ENCODE measurements around the gene ADAMTSL1. TPM values are rescaled to one million over a fixed set of nuclear protein-coding genes. Genes with fewer than 3 reads are reported as not detected.

ADAMTSL1 gene
- total RNA-seq, 1 experiment from 2014 or later, result not detected

DNA sequence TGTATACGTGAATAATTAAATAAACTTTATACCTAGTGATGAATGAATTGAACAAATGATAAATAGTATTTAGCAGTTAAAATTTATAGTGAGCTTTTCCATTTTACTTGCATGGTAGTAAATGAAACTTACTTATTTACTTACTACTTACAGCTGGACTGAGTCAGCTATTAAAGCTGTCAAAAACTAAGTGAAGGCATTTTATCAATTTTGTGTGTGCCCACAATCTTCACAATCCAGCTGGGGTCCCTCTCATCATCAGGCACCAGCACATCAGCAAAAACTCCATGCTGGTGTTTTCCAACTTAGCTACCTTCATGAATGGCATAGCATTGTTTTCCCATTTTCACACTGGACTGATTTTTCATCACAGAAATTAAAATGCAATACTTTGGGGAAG, 478.0 kb downstream of the ADAMTSL1 start (continued):
- no peak for TF ChIP-seq REST (IDR thresholded peaks at IDR 0.05; ENCODE audit: low read depth)

GRCh38 chr9:18955626-18956025, 481.7 kb downstream of the ADAMTSL1 start:
- TF ChIP-seq ELF1 (IDR thresholded peaks at IDR 0.05; ENCODE audit: borderline replicate concordance, low read depth) (no peak), JUND (IDR thresholded peaks at IDR 0.05) (no peak), YY1 (IDR thresholded peaks at IDR 0.05; ENCODE audit: extremely low read depth, insufficient replicate concordance, low read depth, low read length) (no peak), ZBTB33 (IDR thresholded peaks at IDR 0.05; ENCODE audit: extremely low read depth, insufficient replicate concordance, low read length) (no peak), EZH2phosphoT487 (IDR thresholded peaks at IDR 0.05; ENCODE audit: borderline replicate concordance) (no peak), CBX3 (IDR thresholded peaks at IDR 0.05; ENCODE audit: low read depth) (no peak)
- ChIA-PET RAD21 (ENCODE audit: low non-redundant PET in 1 of 2, low total read pairs in 2 of 2, uncharacterized antibody in 2 of 2, unreplicated experiment in 2 of 2) (no interaction called here), POLR2A (no interaction called here), CTCF (no interaction called here)
- H3K4me1 ChIP-seq (ENCODE audit: control insufficient read depth in 1 of 2, insufficient read depth in 2 of 2, low read length in 2 of 2), result no peaks in the 10 kb centered on the region
- H3K9me3 ChIP-seq (ENCODE audit: control insufficient read depth in 1 of 2, insufficient read depth in 1 of 2, low read depth in 1 of 2, low read length in 2 of 2), result no peaks in the 10 kb centered on the region
- no peak overlapping the region for H3K27ac ChIP-seq (ENCODE audit: low read depth, low read length)
- no peak for DNase-seq (ENCODE audit: low read depth, low spot score)
- no peaks in the 10 kb centered on the region for H3K79me2 ChIP-seq (ENCODE audit: insufficient read depth, low read length)
- no TSS peak for BruUV-seq (replicated peaks)
- ATAC-seq, result no peak
- H3K9ac ChIP-seq (ENCODE audit: low read length), result no peak overlapping the region
- H3K27me3 ChIP-seq (ENCODE audit: insufficient read depth, low read length), result peaks cover 36% of the 10 kb centered on the region
- H3K9me2 ChIP-seq (ENCODE audit: insufficient read depth), result no peaks in the 10 kb centered on the region
- intact Hi-C loops (cut with micrococcal nuclease), result loop anchor here (10.0 kb wide), 1 partner anchor 61 kb away; no protein-coding TSS in a partner anchor
- H3K36me3 ChIP-seq (ENCODE audit: control insufficient read depth in 1 of 2, insufficient read depth in 2 of 2, low read length in 2 of 2), result no peaks in the 10 kb centered on the region
- no peaks in the 10 kb centered on the region for H4K20me1 ChIP-seq (ENCODE audit: insufficient read depth)
- no peak overlapping the region for H2AFZ ChIP-seq (ENCODE audit: low read depth, low read length, poor library complexity, severe bottlenecking)
- H3K4me3 ChIP-seq (replicated peaks in 1 of 2; ENCODE audit: low read depth in 1 of 2, low read length in 2 of 2), result no peak overlapping the region
- H3K4me2 ChIP-seq (ENCODE audit: low read length), result no peak overlapping the region

Small RNA genes lying within 50 kb of the gene (microRNA-seq; reads per million reads assigned to microRNA genes)
- gene MIR3152 (ENCODE audit: borderline number of aligned reads), result not detected
